GM18519 (cell line): ENCODE measurements around the gene NACC2.

Source experiments
- ATAC-seq: cut with Tn5 transposase; IDR thresholded peaks from one replicate; pipeline ENCODE4 v1.9.1; 2021; ENCODE audit warnings: mild to moderate bottlenecking, moderate library complexity; ENCODE audit not compliant: unreplicated experiment, low FRiP score

Gene NACC2

DNA sequence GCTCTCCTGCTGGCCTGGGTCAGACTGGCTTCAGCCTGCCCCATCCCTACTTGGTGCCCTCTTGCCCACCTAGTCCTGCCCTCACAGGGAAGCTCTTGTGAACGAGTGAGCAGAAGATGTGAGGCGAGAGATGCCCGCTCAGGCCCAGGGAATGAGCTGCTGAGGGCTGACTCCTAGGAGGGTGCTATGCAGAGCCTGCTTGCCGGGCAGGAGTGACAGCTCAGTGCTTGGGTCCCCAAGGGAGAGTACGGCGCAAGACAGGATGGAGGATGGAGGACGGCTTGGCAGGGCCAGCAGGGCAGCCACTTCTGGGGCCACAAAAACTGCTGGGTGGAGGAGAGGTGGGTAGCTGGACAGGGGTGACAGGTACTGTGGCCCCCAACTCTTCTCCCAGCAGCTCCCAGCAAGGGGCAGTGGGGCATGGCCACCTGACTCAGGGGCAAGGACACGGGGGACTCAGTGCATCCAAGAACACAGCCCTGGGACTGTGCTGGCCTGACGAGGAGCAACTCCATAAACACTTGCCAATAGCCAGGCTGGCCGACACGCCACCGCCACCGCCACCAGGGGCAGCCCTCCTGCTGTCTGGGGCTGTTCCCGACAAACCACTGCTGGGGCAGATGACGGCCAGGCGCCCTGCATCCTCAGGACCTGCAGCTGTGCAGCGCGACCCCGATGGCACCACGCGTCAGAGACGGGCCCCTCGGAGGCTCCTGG lies 78.4 kb downstream of the NACC2 start:
- no peak for ATAC-seq

DNA sequence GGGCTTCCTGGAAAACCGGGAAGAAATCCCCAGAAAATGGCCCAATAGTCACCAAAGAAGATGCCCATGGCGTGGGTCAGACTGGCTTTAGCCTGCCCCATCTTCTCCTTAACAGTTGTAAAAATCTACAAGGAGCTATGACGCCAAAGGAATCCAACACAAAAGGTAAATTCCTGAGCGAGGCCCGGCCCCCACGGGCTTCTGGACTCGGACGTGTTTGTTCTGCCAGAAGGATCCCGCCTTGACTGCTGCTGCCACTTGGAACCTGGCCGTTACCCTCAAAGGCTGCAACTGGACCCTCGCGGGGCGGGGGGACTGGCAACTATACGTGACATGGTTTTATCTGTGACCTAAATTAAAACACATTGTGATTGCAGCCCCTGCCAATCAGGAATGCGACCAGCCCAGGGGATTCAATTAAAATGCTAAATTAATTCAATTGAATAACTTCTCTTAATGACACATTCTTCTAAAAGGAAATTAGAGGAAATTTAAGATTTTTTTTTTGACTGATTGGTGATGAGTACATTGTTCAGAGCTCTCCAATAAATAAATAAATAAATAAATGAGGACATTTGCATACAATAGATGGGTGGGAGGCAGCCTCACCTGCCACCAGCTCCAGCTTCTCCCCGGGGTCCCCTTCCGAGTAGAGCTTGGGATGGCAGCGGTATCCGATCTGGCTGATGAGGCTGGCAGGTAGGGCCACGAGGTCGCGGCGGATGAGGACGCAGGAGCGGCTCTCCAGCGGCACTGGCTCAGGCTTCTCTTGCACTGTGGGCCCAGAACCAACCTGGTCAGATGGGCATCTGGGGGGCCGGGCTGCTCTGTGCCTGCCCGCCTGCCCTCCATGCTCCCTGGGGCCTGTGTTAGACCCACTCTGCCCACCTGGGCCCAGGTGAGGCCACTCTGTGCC lies 79.2 kb downstream of the NACC2 start:
- no peak for ATAC-seq

DNA sequence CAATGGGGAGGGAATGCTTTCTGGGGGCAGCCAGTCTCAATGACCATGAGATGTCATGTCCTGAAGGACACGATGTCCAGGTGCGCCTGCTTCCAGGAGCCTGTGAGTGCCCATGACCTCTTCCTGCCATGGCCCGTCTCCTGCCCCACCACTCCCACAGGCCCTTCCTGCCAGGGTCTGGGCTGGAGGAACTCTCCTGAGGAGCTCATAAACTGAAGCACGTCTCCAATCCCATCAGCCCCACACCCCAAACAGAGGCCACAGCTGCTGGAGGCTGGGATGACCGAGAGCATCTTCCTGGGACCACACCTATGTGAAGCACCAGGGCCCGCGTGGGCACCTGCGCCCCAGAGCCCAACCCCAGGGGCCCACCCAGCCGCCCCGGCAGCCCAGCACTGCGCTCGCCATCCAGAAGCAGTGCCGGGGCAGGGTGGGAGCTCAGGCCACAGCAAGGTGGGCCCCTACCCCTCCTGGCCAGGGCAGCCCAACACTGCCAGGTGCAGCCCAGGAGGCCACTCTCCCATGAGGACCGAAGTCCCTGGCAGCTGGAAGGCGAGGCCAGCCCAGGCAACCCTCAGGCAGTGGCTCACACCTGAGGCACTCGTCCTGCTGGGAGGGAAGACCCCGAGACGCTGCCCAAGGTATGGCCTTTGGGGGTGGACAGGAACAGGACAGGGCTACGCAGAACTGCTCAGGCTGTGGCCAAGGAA lies 80.0 kb downstream of the NACC2 start:
- no peak for ATAC-seq

DNA sequence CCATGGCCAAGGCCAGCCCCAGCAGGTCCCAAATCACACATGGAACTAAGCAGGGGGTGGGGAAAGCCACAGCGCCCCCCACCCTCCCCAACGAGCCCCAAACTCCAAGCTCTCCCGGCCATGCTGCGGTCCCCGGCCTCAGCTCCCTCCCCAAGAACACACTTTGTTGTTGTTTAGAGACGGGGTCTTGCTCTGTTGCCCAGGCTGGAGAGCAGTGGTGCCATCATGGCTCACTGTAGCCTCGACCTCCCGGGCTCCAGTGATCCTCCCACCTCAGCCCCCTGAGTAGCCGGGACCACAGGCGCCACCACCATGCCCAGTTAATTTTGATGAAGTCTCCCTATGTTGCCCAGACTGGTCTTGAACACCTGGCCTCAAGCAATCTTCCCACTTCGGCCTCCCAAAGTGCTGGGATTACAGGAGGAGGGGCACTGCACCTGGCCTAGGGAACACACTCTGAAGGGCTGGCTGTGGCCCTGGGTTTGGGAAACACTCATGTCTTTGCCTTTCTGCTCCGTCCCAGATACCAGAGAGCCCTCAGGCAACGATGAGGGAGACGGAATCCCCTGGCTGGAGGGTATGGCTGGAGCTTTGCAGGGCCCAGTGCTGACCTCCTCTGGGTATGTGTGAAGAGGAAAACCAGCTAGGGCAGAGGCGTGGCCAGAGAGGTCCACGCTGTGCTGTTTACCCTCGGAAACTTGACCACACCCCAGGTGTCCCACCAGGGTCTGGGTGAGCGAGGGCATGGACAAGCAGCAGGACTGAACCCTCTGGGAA lies 80.8 kb downstream of the NACC2 start:
- no peak for ATAC-seq

DNA sequence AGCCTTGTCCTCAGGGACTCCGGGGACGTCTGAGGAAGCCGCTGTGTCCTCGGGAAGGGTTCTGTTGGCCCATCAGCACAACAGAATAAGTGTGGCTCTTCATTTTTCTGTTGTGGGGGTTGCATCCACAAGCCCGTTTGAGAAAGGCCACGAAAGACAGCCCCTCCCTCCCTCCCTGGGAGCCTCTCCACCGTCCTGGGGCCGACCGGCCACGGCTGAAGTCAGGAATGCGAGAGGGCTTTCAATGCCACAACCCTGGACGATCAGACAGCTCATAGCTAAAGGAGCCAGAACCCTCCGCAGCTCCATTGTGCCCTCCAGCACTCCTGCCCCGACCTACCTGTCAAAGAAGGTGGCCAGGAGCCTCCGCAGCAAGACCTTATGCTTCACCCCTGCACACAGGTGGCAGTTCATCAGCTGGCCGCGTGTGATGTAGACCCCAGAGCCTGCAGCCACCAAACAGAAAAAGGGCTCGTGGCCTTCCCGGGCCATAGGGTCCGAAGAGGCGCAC lies 81.5 kb downstream of the NACC2 start:
- ATAC-seq, result no peak

DNA sequence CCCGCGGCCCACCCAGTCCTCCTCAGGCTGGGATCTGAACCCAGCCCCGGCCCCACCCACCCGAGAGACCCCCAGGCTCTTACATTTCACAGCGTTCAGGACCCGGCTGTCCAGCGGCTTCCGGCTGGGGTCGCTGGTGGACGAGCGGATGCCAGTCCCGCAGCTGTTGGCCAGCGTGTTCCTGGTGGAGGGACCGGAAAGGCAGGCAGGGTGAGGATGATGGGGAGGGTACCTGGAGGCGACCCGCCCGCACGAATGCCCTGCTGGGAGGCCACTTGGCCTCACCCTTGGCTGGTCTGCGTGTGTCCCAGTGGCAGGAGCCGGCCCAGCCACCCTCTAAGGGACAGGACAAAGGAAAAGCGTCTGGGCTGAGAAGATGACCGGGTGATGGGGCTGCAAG lies 82.0 kb downstream of the NACC2 start:
- no peak for ATAC-seq

DNA sequence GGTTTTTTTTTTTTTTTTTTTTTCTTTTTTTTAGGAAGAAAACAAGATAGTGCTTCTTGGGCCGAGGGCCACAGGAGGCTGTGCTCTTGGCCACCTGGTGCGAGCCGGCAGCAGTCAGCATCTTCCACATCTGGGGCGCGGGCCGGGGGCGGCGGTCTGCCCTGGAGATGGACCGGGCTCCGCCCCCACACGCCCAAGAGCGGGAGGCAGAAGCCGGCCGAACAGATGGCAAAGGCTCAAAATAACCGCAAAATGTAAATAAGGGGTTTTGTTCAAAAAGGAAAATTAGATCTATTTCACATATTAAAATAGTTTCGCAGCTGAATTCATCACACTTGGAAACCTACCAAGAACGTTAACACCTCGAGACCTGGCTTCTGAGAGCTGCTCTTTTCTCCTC lies 82.4 kb downstream of the NACC2 start:
- no peak for ATAC-seq

DNA sequence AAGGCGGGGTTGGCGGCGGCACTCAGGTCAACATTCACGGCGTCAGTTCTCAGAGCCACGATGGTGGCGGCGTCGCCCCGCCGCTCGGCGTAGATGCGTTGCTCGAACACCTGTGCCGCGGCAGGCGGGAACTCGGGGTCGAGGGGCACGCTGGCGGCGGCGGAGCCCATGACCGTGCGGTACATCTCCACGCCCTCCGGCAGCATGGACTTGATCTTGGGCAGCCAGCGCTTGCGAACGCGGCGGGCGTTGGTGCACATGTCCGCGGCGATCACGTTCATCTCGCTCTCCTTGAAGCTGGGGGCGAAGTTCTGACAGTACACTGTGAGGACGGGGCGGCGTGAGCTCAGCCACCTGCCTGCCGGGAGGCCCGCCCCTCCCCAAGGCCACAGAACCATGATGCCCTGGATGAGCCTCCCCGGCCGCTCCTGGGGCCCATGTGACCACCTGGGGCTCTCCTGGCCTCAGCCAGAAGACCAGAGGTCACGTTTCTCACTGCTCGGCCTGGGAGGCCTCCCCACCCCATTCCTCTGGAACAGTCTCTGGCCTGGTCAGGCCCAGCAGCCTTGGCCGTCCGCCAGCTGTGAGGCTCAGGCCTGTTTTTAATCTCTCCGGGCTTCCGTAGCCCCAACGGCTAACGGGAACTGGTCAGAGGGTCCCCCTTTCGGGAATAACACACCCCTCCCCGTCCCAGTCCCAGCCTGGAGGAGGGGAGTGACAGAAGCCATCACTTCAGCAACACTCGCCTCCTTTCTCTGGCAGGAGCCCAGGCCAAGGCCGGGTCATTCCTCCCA lies 83.2 kb downstream of the NACC2 start:
- ATAC-seq, result no peak

DNA sequence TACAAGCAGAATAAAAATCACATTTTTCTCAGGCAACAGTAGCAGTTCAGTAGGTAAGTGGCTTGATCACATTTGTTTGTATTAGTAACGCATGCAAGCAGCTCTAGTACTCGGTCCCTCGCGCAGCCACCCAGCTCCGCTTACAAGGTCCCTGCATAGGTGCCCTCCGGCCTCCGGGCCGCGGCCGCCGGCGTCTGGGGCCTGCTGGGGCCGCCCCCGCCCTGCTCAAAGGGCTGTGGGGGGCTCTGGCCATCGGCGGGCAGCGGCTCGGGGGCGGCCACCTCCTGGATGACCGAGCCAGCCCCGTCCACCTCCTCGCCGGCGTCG lies 83.8 kb downstream of the NACC2 start:
- no peak for ATAC-seq

DNA sequence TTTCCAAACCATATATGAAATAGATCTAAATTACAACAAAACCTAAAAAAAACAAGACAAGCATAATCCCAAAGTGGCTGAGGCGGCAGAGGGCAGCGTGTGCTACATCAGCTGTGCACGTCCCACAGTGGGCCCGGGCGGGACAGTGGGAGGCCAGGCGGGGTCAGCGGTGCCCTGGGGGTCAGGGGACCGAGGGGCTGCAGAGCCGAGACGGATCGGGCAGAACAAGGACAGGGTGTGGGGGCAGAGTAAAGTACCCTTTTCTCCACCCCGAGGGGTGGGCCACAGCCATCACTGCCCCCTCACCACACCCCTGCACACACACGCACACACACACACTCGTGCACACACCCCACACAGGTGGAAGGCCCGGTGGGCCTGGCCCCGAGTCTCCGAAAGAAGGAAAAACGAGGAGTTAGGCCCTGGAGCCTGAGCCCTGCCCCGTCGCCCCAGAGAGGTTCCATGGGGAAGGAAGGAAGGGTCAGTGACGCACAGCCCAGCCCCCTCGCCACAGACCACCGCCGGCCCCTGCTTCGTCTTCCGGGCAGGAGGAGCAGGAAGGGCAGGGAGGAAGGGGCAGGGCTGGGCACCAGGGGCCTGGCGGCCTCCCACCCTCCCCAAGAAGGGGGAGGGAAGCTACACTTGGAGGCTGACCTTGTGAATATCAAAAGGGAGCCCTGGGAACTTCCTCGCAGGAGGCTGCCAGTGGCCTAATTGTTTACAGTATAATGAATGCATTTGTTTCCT lies 84.3 kb downstream of the NACC2 start:
- ATAC-seq, result no peak

DNA sequence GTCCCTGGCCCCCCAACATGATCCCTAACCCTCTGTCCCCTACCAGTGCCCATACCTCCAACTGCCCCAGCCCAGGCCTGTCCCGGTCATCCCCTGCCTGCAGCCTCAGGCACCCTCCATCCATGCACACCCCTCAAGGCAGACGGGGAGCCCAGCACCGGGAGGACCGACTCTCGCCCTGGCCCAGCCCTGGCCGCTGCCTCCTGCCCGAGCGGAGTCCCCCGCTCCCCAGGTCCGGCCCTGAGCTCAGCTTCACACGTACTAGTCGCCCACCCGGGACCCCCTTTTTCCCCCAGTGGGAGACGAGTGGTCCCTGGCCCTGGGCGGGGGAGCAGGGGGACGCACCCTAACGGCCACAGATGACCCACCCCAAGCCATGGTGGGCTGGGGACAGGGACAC lies 84.9 kb downstream of the NACC2 start:
- no peak for ATAC-seq

DNA sequence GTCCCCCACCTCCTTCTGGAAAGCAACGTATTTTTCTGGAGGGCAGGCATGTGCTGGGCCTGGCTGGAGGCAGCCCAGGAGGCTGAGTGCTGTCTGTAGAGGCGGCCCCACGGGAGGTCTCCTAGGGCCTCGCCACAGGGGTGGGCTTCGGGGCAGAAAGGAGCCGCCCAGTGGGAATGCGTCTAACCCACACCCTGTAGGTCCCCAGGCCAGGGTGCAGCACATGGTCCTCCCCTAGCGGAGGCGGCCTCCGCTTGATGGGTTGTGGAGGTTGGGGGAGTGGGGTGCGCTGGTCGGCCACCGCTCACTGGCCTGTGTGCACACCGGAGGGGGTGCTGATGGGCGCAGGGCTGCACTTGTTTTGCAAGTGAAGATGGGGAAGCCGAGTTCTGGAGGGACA lies 85.6 kb downstream of the NACC2 start:
- no peak for ATAC-seq

DNA sequence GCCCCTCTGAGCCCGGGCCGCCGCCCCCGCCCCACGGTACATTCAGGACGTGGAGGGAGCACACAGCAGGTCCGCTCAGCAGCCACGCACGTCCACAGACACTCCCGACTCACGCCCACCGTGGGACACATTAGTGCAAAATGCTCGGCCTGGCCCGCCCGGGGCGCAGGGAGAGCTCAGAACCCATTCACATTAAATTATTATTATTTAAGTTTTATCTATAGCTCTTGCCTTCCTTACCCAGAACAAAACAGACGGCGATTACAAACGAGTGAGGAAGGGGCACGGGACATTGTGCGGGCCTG lies 86.4 kb downstream of the NACC2 start:
- ATAC-seq, result no peak

DNA sequence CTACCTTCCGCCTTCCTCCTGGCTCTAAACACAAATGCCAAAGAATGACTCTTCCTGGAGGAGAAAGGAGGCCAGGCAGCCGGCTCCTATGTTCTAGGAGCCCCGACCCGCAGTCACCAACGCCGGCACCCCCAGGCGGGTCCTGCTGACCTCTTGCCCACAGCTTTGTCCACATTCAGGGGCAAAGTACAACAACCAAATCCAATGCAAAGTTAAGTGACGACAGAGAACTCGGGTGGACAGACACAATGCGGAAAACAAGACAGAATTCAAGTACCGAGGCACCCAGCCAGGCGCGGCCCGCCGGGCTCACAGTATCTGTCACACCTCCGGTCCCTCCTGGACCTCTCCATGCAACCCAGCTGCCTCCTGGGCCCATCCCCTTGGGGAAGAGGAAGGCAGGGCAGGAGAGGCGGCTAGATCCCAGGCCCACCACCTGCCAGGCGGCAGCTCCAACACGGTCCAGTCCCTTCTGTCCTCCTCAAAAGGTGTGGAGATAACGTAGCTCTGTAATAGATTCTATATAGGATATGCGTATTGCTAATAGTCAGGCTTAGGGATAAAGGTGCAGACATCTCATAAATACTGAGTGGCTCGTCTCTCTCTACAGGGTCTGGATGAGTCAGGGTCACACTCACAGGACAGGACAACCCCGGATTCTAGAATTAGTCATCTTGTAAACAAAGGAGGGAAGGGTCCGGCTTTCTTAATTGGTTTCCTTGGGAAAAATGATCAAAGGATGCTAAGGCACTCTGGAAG lies 87.0 kb downstream of the NACC2 start:
- ATAC-seq, result no peak

DNA sequence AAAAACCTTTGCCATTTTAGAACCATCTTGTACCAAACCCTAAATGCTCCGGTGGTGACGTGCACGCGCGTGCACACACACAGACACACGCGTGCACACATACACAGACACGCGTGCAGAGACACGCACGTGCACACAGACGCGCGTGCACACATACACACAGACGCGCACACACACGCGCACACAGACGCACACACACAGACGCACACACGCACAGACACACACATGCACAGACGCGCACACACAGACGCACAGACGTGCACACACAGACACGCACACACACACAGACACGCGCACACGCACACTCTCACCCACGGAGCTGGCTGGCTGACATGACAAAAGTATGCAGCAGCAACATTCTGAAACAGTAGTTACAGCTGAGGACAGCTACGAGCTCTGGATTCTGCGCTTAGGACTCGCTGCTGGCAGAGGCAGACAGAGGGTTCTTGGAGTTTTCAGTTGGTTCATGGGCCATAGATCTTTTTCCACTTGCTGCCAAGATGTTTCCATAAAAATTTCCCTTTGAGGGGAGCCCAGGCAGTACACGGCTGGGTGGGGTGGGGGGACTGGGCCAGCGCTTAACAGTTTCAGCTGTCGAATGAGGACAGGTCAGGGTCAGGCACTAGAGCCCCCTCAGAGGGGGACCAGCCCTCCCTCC lies 87.7 kb downstream of the NACC2 start:
- ATAC-seq, result no peak

DNA sequence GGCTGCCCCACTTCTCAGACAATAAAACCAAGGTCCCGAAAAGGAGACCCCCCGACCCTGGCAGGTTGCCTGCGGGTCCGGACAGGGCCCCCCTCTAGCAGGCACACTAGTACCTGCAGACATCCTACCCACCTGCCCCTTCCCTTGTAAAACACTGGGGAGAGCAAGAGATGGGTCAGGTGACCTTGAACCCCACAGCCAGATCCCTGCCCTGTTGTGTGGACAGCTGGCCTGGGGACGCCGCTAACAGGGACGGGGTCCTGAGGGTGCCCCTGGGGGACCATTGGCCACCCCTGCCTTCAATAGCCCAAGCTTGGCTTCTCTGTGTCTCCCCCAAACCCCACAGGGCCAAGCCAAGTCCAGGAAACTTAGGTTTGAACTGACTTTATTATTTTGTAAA lies 88.9 kb downstream of the NACC2 start:
- ATAC-seq, result no peak

DNA sequence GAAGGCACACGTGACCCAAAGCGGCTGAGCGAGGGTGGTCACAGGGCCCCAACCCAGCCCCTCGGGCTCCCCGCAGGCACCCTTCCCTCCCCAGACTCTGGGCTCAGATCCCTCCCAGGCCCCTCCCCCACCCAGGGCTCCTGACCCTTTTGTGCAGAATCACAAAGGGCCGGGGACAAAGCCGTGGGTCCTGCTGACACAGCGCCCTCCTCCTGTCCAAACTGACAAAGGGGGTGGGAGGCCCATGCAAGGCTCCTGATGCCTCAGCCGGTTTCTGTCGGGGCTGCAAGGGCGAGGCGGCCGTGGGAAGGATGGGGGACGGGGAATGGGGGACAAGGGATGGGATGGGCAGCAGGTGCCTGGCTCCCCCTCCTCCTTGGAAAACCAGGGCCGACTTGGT lies 90.4 kb downstream of the NACC2 start:
- no peak for ATAC-seq

DNA sequence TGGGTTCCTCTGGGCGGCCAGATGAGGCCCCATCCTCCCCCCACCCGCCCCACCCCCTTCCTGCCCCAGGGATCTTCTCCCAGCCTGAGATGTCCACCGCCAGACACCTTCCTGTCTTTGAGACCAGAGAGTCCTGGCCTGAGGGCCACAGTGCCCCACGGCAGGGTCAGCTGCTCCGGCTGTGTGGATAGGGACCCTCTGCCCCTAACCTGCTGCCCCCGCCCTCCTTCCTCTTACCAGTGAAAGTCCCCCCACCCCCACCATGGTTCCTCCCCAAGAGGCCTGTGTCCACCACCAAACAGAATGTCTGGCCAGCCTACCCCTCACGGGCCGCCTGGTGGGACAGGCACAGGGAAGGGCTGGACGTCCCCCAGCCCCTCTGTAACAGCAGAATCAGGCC lies 90.9 kb downstream of the NACC2 start:
- no peak for ATAC-seq
